GM12801 (cell line): ENCODE results near the gene UBASH3B.

Experiments used
- CTCF ChIP-seq: IDR thresholded peaks from one replicate; pipeline ENCODE4 v1.5.1; 2011; ENCODE audit warnings: control low read depth; ENCODE audit not compliant: insufficient read length; ENCODE audit errors: extremely low read depth

UBASH3B gene

GRCh38 chr11:122804161-122804560 lies 148.6 kb downstream of the UBASH3B start:
- no peak for TF ChIP-seq CTCF

GRCh38 chr11:122804796-122805195 lies 149.3 kb downstream of the UBASH3B start:
- TF ChIP-seq CTCF, result no peak

GRCh38 chr11:122807731-122808477 lies 152.4 kb downstream of the UBASH3B start:
- TF ChIP-seq CTCF, result no peak

DNA sequence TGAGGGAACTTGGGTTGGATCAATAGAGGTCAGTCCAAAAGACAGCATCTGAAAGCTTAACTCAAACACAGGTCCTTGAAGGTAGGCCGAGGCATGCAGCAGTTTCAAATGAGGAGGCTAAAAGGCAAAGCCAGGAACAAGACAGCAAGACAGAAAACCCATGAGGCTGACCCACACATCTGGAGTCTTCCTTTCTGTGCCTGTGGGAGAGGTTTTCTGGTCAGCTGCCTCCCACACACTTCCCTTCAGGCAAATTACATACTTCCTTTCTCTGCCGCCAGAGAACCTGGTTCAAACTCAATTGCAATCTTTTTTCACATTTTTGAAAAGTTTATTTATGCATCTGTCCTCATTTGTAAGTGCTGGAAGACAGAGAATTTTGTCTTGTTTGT lies 153.0 kb downstream of the UBASH3B start:
- TF ChIP-seq CTCF, result no peak

GRCh38 chr11:122809866-122810265 lies 154.3 kb downstream of the UBASH3B start:
- no peak for TF ChIP-seq CTCF

DNA sequence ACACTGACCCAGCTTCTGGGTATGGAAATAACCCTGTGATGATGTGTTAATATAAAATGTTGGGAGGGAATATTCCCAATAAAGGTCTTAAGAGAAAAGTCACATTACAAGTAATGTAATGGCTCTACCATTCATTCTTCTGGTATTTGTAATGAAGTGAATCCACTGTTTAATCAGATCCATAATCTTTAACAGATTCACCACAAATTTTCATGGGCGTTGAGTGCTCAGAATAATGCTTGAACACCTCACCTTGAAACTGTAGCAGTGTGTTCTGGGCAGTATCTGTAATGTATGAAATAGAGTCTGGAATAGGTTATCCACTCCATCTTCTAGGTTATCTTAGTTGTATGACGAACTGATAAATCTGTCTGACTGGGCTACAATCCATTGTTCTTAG lies 156.2 kb downstream of the UBASH3B start:
- no peak for TF ChIP-seq CTCF

DNA sequence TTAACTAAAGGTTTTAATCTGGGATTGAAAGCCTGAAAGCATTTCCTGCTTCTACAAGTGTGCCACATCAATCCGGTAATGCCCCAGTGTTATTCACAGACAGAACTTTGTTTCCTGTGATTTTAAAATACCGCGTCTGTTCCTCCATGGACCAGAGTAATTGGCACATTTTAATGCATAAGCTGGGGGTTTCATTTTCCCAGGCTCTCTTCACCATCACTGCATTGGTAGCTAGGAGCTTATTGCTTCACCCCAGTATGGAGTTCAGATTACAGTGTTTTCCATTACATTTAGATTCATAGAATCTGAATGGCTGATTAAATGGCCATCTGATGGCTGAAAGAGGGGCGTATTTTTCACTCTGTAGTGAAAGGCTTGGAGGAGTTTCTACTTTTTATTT lies 157.1 kb downstream of the UBASH3B start:
- TF ChIP-seq CTCF, result no peak
